NCI-H128 (cell line): ENCODE measurements around the gene F2RL3.

ENCODE experiments used
- DNase-seq: peaks from one replicate; lab custom pipeline; 2025; ENCODE audit not compliant: unreplicated experiment; lab: John Stamatoyannopoulos, UW

The F2RL3 gene

DNA sequence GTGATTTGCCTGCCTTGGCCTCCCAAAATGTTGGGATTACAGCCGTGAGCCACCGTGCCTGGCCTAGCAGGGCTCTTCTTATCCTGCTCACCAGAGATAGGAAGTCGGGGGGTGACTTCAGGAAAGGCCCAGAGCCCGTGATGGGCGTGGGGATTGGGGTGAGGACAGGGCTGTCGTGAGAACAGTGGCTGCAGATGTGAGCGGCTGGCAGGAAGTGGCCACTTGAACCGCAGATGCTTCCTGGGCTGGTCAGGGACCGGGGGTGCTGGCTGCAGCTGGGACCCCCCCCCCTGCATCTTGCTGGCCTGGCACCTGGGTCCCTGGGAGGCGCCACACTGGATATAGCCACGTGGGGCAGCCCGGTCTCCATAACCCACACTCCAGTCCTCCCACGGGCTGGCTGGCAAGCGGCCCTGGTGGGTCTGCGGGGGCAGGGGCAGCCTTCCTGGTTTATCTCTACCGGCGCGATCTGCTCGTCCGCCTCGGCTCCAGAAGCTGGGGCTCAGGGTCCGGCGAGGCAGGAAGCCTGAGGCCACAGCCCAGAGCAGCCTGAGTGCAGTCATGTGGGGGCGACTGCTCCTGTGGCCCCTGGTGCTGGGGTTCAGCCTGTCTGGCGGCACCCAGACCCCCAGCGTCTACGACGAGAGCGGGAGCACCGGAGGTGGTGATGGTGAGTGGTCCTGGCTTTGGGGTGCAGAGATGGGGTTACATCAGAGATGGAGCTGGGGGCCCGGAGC is at the start of gene F2RL3:
Gene F2RL3 (plus strand): TSS at position 371 of the 737 bp plus-strand sequence. CDS start 191 bp downstream, at position 562.
- no peak for DNase-seq

DNA sequence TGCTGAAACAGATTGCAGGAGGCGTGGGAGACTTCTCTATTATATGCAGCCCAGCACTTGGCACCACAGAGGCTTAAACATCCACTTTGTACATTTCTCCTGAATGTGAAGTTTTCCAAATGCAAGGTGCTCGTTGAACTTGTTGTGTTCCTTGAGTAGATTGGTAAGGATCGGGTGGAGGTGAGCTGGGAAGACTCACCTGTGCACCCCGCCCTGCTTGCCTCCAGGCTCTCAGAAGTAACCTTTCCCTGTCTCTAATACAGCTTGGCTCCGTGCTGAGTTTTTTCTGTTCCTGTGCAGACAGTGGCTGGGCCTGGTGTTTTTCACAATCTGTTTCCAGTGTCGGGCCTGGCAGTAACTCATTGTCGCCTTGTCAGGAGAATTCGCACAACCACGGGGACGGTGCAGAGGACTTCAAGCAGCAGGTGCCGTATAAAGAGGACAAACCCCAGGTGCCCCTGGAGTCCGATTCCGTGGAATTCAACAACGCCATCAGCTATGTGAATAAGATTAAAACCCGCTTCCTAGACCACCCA is 47.3 kb upstream of the F2RL3 start:
- DNase-seq, result no peak

DNA sequence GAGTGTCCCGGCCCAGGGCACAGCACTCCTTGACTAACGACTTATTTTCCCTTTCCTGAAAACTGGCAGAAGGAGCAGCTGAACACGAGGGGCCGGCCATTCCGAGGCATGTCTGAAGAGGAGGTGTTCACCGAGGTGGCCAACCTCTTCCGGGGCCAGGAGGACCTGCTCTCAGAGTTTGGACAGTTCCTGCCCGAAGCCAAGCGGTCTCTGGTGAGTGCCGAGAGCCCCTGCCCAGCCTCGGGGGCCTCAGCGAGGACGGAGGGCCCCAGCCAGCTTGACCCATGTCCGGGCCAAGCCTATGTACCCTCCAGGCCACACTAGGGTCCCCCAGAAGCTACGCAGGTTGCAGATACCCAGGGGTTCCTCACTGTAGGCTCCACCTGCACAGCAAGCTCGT is 41.9 kb upstream of the F2RL3 start:
- no peak for DNase-seq

DNA sequence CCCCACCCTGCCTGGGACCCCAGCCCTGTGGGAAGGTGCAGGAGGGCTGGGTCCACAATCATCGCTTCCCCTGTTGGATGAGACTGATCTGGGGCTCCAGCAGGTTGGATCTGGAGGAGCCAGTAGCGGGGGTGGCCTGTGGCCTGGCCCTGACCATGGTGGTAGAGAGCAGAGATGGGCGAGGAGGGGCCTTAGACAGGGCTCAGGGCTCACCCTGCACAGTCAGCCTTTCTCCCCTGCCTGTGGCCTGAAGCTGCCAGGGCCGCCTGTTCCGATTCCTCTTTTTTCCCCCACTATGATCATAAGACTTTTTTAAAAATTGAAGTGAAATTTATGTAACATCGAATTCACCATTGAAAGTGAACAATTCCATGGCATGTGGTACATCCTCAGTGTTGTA is 41.4 kb upstream of the F2RL3 start:
- DNase-seq, result no peak

DNA sequence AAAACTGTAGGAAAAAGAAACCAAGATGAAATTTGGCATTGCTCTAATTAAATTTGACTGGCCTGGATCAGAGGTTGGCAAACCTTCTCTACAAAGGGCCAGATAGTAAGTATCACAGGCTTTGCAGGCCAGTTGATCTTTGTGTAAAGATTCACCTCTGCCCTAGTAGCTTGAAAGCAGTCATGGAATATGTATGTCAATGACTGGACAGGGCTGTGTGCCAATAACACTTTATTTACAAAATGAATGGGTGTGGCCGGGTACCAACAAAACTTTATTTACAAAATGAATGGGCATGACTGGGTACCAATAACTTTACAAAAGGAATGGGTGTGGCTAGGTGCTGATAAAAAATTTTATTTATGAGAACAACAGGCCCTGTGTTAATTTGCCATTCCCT is 39.6 kb upstream of the F2RL3 start:
- DNase-seq, result no peak

DNA sequence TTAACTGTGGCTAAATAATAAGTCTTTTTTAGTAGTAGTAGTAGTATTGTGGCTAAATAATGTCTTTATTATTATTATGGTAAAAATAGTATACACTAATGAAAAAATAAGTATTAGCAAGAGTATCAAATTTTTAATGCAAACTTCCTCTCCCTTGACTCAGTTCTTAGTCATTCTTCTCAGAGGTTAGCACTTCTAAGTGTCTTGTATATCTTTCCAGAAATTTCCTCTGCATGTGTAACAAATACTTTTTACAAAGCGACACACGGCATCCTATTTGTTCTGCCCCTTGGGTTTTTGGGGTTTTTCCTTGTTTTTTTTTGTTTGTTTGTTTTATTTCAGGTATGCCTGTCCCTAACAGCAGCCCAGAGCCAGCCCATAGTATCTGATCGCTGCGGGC is 38.7 kb upstream of the F2RL3 start:
- DNase-seq, result no peak

DNA sequence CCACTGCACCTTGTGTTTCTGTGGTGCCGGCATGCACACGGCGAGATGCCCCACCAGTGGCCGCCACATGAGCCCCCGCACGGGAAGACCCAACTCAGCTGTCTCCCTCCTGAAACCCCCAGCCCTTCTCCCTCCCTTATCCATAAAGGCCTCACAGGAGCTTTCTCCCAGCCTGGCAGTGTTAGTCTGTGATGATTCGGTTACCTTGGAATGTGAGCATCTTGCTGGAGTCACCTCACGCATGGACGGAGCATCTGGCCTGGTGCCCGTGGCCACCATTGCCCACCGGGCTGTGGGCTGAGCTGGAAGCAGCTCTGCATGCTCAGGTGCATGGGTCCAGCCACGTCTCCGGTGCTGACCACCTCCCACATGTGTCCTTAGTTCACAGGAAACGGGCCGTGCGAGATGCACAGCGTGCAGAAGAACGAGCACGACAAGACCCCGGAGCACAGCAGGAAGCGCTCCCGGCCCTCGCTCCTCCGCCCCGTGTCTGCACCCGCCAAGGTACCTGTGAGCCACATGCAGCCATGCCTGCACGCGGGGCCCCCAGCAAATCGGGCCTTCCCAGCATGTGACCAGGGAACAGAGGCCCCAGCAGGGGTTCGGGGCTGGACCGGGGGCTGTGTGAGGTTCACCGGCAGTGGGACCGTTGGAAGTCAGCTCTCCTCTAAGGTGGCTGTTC is 37.6 kb upstream of the F2RL3 start:
- no peak for DNase-seq

DNA sequence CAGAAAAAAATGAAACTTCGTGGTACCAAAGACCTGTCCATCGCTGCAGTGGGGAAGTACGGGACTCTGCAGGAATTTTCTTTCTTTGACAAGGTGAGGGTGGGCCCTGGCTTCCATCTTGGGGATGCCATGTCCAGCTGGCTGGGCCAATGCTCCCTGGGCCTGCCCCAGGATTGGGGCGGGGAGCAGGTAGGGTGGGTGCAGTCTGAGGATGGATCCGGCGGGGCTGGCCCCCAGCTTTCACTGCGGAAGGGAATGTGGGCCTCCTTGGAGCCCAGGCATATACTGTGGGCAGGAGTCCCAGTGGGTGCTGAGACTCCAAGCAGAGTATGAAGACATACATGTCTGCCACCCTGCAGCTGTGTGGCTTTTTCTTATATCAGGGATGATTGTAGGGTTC is 35.7 kb upstream of the F2RL3 start:
- no peak for DNase-seq

DNA sequence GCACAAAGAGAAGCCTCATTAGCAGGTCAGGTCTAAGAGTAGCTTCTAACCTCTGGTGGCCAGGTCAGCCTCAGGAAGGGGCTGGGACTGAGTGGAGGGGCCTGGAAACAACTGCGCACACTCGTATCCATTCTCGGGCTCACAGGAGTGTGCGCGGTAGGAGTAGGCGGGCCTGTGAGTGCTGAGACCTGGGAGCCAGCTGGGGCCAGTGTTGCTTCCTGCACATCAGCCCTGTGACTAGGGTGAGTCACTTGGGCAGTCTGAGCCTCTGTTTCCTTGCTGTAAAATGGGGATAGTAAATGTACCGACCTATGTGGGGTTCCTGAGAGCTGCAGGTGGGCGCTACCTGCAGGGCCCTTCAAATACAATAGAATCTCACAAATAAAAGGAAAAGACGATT is 32.7 kb upstream of the F2RL3 start:
- DNase-seq, result no peak

DNA sequence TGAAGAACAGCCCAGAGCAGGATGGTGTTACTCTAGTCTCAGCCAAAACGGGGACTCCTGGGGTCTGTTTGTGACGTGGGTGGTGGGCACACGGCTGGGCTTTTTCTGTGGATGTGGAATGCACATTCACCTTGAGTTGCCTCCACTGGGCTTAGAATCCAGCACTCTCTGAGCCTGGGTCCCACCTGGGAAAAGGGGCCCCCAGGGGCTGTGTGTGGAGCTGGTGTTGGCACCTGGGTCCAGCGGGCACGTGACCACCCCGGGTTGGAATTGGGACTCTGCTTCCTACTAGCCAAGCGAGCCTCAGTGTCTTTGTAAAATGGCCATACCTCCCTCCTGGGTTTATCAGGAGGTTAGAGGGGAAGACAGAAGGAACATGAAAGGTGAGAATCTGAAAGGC is 29.2 kb upstream of the F2RL3 start:
- no peak for DNase-seq

DNA sequence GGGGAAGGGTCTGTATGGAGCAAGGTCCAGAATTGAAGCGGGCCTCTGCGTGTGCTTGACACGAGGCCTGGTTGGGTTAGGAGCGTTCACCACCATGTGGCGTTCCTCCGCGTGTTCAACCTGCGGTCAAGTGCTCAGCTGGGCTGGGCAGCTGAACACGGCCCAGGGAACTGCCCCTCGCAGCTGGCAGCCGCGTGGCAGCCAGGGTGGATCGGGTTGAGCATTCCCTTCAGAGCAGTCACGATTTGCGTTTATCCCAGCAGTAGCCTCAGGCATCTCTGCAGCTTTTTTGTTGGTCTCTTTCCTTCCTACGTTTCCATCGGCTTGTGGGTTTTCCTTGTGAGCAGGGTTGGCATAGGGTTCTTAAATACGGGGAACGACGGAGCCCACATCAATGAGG is 28.7 kb upstream of the F2RL3 start:
- no peak for DNase-seq

DNA sequence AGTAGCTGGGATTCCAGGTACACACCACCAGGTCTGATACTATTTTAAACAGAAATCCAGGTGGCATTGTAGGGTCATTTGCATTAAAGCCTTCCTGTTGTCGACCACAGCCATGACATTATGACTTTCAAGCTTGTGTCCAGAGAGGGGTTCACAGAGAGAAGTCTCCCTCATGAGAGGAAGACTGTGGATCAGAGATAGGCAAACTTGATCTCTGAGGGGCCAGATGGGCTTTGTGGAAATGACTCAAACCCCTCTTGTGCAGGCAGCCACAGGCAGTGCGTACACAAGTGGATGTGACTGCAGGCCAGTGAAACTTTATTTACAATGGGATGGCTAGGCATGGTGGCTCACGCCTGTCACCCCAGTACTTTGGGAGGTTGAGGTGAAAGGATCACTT is 27.8 kb upstream of the F2RL3 start:
- DNase-seq, result no peak

DNA sequence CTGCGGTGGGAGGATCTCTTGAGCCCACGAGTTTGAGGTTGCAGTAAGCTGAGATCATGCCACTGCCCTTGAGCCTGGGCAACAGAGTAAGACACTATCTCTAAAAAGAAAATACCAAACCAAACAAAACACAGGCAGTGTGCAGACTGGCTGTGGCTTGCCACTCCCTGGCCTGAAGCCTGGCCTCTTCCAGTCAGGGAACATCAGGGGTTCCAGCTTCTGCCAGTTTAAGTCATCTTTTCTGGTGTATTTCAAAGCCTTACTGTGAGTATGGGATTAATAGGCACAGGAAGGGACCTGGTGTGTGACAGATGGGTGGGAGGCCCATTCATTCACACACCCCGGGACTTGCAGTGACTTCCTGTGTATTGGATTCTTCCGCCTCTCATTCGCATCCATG is 27.0 kb upstream of the F2RL3 start:
- no peak for DNase-seq

DNA sequence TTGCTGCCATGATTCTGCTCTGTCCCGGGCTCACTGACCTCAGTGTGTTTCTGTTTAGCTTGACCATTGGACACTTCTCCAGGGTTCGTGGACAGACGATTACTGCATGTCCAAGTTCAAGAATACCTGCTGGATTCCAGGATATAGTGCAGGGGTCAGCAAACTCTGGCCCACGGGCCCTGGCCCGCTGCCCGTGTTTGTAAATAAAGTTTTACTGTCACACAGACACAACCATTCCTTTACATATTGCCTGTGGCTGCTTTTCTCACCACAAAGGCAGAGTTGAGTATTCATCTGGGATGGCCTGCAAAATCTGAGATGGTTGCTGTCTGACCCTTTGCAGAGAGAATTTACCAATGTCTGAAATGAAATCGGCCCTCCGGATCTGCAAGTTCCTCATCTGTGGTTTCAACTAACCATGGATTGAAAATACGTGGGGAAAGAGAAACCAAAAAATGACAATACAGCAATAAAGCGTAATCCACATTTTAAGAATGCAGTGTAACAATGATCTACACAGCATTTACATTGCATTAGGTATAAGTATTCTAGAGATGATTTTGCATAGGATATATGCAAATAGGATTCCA is 25.9 kb upstream of the F2RL3 start:
- no peak for DNase-seq

DNA sequence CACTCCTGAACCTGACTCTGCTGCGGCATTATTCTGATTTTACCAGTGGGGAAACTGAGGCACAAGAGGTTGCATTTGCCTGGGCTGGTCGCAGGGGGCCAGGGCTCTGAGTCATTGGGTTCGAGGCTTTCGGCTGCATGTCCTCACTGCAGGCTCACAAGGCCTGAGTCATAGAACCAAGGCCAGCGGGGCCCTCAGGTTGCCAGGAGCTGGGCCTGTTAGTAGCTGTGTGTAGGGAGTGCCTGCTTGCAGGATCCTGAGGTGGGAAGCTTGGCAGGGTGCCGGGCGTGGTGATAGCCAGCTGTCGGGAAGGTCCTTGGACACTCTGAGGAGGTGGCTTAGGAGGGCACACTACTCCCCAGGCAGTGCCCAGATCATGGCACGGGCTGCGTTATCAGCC is 21.6 kb upstream of the F2RL3 start:
- no peak for DNase-seq

DNA sequence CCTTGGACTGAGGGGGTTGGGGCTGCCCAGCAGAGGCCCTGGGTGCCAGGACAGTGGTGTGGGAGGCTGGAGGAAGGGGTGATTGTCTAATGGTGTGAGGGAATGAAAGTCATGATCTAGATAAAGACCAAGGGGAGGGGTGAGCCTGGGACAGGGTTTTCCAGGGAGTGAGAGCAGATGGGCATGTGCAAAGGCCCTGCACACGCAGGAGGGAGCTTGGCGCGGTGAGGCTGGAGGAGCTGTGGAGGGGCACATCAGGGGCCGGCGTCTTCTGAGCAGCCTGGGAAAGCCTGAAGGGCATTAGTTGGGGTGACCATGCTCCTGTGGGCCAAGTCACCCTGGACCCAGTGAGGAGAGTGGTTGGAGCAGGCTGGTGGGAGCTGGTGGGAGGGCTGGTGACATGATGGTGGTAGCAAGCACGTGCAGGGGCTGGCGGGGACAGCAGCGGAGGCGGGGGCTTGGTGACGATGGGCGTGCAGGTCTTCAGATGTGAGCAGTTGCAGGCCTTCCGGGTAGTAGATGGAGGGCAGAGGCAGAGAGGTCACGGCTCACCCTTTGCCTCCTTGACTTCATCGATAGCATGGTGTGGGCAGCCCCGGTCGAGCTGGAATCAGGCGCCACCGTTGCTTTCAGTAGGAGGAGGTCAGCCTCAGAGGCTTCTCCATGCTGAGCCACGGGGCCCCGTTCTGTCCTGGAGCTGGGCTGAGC is 20.2 kb upstream of the F2RL3 start:
- DNase-seq, result no peak

DNA sequence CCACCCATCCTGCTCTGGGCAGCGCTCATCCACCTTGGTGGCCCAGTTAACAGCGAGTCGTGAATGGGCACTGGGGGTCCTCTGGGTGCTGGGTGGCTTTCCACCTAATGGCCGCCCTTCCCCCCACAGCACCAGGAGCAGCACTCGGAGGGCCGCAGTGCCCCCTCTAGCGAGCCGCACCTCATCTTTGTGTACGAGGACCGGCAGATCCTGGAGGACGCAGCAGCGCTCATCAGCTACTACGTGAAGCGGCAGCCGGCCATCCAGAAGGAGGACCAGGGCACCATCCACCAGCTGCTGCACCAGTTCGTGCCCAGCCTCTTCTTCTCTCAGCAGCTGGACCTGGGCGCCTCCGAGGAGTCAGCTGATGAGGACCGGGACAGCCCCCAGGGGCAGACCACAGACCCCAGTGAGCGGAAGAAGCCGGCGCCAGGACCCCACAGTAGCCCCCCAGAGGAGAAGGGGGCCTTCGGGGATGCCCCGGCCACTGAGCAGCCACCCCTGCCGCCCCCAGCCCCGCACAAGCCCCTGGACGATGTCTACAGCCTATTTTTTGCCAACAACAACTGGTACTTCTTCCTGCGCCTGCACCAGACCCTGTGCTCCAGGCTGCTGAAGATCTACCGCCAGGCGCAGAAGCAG is 19.3 kb upstream of the F2RL3 start:
- DNase-seq, result no peak

DNA sequence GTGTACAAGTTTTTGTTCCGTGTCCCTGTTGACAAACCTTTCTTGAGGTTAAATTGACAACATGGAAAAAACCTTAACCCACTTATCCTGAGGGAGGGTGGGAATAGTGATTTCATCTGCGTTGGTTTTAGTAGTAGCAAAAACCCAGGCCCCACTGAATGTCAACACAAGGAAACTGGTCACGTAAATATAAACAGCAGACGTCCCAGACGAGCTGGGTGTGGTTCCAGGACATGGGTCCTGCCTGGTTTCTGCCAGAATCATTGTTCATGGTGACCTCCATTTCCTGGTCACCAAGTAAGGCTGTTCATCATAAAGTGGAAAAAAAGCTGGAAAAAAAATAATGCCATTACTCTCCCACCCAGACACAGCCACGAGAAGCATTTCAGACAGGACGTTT is 16.9 kb upstream of the F2RL3 start:
- DNase-seq, result no peak

DNA sequence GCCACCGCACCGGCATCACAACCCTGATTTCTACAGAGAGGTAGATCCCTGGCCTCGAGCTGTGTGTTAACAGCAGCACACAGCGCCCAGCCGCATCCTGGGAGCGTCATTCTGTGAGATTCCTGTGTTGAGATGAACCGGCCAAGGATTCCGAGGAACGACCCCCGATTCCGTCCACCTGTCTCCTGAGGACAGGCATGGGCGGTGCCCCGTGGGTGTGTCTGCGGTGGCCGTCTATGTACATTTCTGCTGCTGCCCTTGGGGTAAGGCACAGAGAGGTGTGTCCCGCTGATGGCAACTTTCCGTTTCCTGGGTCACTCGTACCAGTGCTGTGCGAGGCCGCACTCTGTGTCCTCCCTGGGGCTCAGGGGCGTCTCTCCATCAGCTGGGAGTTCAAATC is 16.1 kb upstream of the F2RL3 start:
- no peak for DNase-seq

DNA sequence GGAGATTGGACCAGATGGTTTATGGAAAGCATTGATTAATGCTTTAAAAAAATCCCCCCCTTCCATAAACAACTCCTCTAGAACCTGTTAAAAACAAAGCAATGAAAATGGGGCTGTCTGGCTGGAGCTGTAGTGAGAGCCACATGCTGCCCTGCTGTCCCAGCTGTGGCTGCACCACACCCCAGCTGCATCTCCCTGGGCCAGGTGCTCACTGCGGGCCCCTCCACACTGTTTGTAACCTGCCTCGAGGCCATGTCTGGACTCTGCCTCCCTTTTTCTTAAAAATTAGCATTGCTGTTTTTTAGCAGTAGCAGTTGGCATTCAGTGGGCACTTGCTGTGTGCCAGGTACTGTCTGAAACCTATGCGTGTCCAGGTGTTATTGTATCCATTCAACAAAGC is 15.2 kb upstream of the F2RL3 start:
- no peak for DNase-seq
